Stimulated activated CD4-positive, alpha-beta T cell treated with anti-CD3 and anti-CD28 coated beads, Interleukin-2, amount 100 ng/mL, for 48 hours (primary cell): Measurements from ENCODE around the gene NDUFS3.
A peak's percentile ranks its signal among the peaks of the same experiment; 100 is the strongest.
"Not testable (repeated sequence)": the region's sequence is repeated elsewhere in the genome, so short reads cannot be mapped to it uniquely, and the experiment has no call there.

Experiments
- DNase-seq, 2 donors: peaks; one replicate each; pipeline ENCODE4 v3.0.0-alpha.2; 2020

The NDUFS3 gene

GRCh38 chr11:47578524-47579494 lies at the start of gene NDUFS3, which contains the start of gene KBTBD4:
Gene NDUFS3 (plus strand): TSS chr11:47579074. CDS start chr11:47579092, 18 bp downstream.
Gene KBTBD4 (minus strand): TSS chr11:47578970. CDS start chr11:47578951, 19 bp downstream.
- DNase-seq = peak; percentile 92 to 93

GRCh38 chr11:47529951-47530350 lies 48.9 kb upstream of the NDUFS3 start:
- DNase-seq = no peak

GRCh38 chr11:47530721-47531120 lies 48.2 kb upstream of the NDUFS3 start:
- DNase-seq = not testable (repeated sequence)

- DNase-seq = no peak
These were observed 47.2 kb upstream of the NDUFS3 start for GRCh38 chr11:47531666-47532065.

- no peak for DNase-seq
These were observed 46.2 kb upstream of the NDUFS3 start for GRCh38 chr11:47532597-47533213.

GRCh38 chr11:47533690-47534151 lies 45.2 kb upstream of the NDUFS3 start:
- DNase-seq = no peak

- no peak for DNase-seq
These were observed 44.1 kb upstream of the NDUFS3 start for GRCh38 chr11:47534704-47535251.

- no peak for DNase-seq
These were observed 42.0 kb upstream of the NDUFS3 start for GRCh38 chr11:47536915-47537314.

- no peak for DNase-seq
These were observed 39.9 kb upstream of the NDUFS3 start for GRCh38 chr11:47538741-47539565.

GRCh38 chr11:47539681-47540039 lies 39.2 kb upstream of the NDUFS3 start:
- no peak for DNase-seq

GRCh38 chr11:47541070-47541469 lies 37.8 kb upstream of the NDUFS3 start:
- no peak for DNase-seq

GRCh38 chr11:47545298-47545697 lies 33.6 kb upstream of the NDUFS3 start:
- DNase-seq = no peak

GRCh38 chr11:47546274-47546673 lies 32.6 kb upstream of the NDUFS3 start:
- DNase-seq = not testable (repeated sequence)

- no peak for DNase-seq
These were observed 28.4 kb upstream of the NDUFS3 start for GRCh38 chr11:47550288-47551047.

GRCh38 chr11:47551086-47551485 lies 27.8 kb upstream of the NDUFS3 start:
- no peak for DNase-seq

GRCh38 chr11:47552056-47552565 lies 26.8 kb upstream of the NDUFS3 start:
- peak; percentile 15 to 24 for DNase-seq

GRCh38 chr11:47552566-47553405 lies 26.1 kb upstream of the NDUFS3 start, which contains the start of gene CELF1:
Gene CELF1 (minus strand): TSS chr11:47553132. CDS start chr11:47499523, 53,609 bp downstream.
- DNase-seq = peak; percentile 90 to 92

- no peak for DNase-seq
These were observed 25.5 kb upstream of the NDUFS3 start for GRCh38 chr11:47553406-47553743.

- not testable (repeated sequence) for DNase-seq
These were observed 21.9 kb upstream of the NDUFS3 start for GRCh38 chr11:47557004-47557403.

- DNase-seq = no peak
These were observed 20.2 kb upstream of the NDUFS3 start for GRCh38 chr11:47558695-47559094.

- DNase-seq = no peak
These were observed 18.4 kb upstream of the NDUFS3 start for GRCh38 chr11:47560426-47560825.
